ENCODE data around the gene SNRPD3.
"Not testable (repeated sequence)": the region's sequence is repeated elsewhere in the genome, so short reads cannot be mapped to it uniquely, and the experiment has no call there.

SNRPD3 gene

DNA sequence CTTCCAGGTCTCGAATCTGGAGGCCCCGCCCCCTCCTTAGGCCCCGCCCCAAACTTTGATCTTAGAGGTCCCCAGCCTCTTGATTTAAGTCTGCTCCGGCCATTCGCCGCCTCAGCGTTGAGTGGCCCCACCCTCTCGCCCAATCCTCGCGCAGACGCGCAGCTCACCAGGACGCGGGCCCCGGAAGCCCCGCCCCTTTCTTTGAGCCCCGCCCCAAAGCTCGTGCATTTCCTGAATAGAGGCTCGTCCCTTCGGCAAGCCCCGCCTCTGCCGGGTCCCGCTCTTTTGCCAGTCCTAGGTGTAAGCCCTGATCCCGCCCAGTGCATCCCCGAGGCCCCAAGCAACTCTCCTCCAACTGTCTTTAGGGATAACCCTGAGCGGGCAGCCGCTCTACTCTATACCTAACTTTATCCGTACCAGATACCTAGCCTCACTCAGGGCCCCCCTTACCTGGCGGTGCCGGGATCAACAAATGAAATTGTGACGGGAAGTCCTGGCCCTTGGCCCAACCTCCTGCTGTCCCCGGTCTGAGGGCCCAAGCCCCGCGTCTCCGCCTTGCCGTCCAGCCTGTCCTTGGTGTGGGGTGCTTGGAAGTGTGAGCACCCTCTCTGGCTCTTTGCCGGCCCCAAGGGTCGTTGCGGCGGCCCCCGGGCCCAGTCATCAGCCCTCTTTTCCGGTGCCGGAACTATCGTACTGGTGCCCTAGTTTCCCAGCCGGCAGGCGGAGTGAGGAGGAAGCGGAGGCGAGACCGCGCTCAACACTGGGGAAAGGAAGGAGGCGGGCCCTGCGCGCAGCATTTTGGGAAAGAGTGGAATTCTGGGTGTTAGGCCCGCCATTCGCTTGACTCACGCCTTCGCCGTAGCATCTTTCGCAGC lies at the start of gene SNRPD3:
SNRPD3 (plus strand) TSS at position 835 of the 875 bp plus-strand sequence. CDS start 1,676 bp downstream, outside the sequence.
- peak; percentile 99 for DNase-seq

DNA sequence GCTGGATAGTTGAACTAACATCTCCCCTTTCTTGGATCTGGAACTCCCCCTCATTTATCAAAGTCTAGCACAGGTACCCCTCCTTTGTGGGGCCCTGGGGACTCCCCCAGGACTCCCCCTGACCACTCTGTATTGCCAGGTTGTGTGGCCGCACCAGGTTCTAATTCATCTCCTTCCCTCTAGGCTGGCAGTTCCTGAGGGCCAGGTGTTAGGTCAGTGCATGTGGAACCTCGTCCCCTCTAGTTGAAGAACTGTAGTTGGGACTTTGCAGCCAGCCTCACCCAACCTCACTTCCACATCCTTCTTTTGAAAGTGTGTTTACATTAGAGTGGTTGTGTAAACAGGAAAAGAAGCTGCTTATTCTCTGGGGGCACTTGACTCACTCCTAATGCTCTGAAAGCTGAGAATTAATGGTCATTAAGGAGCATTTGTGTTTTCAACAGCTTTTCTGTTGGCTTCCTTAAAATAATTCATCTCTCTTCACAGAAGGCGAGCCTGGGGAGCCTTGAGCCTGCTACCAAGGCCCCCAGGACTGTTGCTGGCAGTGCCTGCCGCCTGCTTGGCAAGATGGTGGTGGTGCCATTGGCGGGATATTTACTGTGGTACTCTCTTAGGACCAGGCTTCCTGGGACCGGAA lies 48.9 kb upstream of the SNRPD3 start:
- DNase-seq, result no peak

DNA sequence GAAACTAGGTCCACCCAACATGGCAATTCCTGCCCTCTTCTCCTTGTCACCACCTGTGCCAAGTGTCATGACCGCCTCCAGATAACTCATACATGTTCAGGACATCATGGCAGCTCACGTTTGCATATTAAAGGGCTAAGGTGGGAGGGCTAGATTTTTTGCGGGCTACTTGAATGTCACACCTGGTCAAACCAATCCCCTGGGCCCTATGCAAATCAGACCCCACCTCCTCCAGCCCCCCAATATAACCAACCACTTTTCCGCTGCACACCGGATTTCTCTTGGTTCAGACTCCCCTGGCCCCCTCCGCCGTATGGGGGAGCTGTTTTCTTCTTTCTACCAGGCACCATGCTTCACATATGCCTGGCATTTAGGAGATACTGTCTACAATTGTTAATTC lies 48.1 kb upstream of the SNRPD3 start:
- DNase-seq, result no peak

DNA sequence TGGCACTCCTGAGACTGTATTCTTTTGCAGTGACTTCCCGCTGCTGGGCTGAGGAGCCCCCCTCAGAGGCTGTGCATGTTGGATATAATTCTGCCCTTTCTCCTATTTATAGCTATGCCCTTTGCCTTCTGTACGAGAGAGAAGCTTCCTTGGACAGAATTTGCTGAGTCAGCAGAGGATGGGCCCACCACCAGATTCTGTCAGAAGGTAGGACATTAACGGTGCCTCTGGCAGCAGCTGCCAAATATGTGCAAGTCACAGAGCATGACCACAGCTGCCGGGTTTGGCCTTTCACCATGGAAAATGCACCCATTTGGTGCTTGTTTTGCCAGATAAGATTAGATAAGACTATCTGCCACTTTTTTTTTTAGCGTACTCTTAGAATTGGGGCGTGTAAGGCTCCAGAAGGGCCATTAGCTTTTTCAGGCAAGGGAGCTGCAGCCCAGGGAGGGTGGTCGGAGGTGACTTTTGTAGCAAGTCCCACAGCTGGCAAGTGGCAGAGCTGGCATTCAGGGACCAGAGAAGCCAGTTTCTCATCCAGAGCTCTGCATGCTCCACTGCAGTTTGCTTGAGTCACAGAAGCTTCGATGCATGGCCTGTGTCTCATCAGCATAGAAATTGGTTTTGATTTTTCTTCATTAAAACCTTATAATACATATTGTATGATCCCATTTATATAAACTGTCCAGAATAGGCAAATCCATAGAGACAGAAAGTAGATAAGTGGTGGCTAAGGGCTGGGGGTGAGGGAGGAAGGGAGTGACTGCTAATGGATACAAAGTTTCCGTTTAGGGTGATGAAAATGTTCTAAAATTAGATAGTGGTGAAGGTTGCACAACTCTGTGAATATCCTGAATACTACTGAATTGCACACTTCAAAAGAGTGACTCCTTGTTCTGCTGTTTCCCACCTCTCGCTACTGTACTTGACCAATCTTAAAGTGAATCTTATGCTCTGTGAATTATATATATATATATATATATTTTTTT lies 44.9 kb upstream of the SNRPD3 start:
- DNase-seq, result no peak

DNA sequence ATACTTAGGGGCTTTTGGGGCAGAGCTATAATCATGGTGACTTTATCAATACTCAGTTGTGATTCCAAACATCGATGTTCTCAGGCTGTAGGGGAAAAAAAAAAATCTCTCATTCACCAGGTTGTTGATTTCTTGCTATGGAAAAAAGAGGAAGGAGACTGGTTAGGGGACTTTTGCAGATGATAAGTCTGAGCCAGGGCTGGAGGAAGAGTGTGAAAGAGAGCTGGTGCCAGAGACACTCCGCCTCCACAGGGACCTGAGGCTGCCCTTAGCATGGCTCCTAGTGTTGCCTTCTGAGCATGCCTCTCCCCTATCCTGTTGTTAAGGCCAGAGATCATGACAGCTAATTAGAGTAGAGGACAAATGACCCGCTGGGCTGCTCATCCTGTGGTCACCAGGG lies 43.8 kb upstream of the SNRPD3 start:
- no peak for DNase-seq

DNA sequence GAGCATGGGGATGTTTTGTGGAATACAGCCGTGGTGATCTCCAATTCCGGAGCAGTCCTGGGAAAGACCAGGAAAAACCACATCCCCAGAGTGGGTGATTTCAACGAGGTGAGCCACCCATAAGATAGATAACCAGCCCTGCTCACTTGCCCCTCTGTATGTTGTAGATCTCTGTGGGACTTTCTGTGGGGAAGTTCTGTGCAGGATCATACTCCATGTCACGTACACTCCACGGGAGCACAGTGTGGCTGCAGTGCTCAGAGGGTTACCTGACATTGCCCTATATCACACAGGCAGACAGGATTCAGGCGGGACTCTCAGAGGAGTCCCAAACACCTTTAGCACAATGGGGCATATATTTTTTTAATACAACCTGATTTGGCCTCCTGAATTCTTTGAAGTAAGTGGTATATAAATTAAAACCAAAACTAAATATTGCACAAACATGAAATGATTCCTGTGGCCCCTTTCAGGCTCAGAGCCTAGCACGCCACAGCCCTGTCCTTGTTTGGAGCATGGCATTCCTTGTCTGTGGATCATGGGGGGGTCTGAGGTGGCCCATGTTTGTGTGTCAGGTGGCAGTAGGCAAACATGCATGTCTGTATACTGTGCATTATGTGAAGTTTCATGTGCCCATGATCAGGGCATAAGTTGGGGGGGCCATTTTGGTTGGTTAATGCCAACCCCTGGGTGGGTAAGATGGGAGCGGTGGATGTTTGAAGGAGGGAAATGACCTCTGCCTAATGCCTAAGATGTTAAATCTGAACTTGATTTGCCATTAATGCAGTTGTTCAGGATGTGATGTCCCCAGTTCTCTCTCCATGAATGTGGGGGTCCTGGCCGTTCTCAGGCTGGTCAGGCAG lies 42.2 kb upstream of the SNRPD3 start:
- DNase-seq, result no peak

DNA sequence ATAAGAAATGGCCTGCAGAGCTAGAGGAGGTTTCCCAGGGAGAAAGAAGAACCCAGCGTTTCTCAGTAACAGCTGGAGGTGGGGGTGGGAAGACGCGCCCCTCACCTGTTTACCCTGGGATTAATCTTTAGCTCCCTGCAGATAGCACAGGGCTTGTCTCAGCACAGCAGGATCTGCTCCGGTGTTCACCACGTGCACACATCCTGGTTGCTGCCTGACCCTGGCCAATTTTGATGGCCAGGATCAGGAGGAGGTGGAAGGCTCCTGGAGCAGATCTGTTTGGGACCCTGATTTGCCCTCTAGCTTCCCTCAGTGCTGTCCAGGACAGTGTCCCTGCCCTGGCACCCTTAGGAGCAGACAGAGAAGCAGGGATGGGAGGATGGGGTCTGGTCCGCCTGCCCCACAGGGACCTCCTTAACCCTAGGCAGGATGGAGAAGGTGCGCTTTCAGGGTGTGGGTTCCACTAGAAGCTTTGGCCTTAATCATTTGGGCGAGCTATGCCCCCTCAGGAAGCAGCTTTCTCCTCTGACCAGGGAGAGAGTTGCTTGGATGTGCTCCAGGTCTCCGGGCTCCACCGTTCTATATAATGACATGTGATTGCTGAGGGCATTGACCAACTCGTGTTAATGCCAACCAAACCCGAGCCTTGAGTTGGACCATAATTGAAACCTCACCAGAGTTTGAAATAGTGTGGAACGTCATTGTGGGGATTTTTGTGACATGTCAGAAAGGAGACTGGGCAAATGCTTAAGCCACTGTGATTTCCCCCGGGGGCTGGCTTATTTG lies 41.4 kb upstream of the SNRPD3 start:
- DNase-seq, result no peak

DNA sequence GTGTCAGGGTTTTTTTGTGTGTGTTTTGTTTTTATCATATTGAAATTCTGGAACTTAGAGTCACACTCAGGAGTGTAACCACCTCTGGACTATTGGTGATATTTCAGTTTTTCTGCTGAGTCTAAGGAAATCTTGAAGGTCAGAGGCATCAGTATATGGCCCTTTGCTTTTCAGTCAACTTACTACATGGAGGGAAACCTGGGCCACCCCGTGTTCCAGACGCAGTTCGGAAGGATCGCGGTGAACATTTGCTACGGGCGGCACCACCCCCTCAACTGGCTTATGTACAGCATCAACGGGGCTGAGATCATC lies 40.8 kb upstream of the SNRPD3 start:
- no peak for DNase-seq

DNA sequence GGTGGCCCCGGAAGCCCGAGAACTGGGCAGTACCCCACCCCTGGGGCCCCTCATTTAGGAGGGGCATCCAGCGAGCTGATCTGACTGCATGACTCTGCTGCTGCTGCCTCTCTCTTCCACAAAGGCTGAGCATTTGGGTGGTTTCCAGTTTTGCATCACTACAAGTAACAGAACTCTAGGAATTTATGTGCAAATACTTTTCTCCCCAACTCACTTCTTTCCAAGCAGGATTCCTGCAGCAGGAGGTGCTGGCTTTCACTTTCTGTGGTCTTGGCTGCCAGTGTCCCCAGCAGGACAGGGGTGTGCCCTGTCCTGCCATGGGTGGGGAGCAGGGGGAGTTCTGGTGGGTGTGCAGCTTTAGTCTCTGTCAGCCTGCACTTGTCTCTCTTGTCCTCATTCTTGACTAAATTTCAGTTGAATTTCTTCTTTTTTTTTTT lies 39.5 kb upstream of the SNRPD3 start:
- DNase-seq, result no peak

DNA sequence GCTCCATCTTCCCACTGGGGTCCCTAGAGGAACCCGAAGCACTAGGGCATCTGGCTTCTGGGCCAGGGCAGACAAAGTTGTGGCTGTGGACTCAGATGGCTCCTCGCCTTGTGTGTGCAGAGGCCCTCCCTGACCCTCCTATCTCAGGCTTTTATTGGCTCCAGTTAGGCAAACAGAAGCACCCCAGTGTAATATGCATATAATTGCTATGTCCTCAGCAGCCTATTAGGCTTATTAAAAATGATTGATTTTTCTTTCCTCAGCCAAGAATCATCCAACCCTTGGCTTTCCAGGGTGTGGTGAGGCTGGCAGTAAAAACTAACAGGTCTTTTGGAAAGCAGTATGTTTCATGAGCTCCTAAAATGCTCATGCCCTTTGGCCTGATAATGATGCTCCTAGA lies 38.4 kb upstream of the SNRPD3 start:
- DNase-seq, result no peak

DNA sequence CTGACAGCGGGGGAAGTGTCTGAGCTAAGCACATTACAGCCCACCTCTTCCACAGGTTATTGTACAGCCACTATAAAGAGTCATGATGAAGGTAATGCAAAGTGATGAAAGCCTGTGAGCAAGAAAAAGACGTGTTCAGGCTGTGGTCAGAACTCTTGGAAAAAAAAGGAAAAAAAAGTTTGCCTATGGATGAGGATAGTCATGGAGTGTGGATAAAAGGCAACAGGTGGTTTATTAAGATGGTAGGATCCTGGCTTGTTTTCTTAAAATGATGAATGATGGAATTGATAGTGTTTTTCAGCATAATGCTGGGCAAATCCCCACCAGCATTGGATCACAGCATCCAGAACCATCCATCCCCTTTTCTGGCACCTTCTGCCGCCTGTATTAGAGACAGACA lies 37.6 kb upstream of the SNRPD3 start:
- no peak for DNase-seq

DNA sequence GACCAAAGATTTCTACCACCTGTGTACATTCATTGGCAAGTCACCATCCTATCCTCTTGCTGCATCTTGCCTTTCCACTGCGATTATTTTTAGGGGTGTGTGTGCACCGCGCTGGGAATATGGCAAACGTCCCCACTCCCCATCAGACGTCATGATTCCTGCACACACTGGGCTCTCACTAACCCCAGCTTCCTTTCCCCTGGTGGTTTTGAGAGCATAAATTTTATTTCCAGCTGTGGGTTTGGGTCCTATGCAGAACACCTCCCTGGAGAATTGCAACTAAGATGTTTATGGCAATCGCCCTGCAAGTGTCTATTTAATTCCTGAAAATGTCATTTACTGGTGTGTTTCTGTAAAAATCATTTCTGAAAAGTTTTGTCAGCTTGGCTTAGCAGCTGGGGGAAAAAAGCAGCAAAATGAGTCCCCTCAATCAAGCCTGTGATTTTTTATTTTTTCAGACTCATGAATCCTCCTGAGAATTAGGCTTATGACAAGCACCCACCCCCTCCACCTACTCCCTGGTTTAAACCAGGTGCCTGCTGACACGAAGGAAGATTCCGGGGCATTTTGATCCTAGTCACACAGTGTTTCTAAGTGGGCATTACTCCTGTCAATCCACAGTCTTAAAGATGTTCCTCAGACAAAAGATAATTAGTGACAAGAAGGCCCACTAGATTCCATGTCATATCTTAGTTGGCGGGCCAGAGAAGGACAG lies 36.9 kb upstream of the SNRPD3 start:
- no peak for DNase-seq

DNA sequence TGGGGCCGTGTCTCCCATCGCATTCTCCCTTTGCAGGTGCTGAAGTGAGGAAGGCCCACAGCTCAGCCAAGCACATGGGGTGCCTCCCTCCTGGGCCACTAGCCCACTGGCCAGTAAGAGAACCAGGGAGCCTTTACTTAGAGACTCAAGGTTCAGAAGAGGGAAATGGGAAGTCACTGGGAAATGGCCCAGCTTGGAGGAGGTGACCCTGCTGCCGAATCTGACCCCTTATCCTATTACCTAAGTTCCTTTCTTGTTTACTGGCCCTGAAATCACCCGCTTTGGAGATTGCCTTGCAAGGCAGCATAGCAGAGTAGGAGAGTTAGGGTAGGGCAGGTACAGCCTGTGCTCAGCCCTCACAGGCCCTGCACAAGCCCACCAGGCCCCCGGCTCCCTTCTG lies 36.3 kb upstream of the SNRPD3 start:
- no peak for DNase-seq

DNA sequence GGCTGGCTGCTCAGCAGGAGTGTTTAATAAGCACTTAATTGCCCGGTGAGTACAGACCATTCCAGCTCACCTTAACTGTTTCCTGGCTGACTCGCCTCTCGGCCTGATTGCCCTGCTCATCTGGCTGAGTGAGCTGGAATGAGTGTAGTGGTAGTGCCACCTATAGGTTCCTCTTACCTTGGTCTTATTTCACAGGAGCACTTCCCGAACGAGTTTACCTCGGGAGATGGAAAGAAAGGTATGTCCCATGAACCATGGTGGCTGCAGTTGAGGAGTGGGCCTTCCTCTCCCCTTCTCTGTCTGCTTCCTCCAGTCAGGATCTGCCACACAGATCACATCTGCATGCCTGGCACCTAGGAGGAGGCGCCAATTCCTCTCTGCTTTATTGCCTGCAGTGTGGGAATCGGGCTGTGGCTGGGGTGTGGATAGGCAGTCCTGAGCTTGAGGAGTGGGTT lies 34.0 kb upstream of the SNRPD3 start:
- peak; percentile 23 for DNase-seq

DNA sequence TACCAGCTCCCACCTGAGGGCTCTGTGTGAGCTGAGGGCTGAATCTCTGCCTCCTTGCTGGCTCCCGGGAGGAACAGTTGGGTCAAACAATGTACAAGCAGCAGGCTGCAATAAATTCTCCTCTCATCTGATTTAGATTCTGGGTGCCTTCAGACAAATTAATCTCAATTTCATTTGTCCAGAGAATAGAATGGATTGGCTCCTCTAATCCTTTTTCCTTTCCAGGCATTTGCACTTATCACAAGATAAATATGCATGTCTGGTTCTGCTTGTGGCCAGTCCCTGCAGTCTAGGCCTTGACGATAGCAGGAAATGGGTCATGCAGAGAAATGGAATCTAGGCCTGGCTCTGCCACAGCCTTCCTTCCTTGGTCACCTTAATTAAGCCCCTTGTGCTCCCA lies 31.9 kb upstream of the SNRPD3 start:
- no peak for DNase-seq

DNA sequence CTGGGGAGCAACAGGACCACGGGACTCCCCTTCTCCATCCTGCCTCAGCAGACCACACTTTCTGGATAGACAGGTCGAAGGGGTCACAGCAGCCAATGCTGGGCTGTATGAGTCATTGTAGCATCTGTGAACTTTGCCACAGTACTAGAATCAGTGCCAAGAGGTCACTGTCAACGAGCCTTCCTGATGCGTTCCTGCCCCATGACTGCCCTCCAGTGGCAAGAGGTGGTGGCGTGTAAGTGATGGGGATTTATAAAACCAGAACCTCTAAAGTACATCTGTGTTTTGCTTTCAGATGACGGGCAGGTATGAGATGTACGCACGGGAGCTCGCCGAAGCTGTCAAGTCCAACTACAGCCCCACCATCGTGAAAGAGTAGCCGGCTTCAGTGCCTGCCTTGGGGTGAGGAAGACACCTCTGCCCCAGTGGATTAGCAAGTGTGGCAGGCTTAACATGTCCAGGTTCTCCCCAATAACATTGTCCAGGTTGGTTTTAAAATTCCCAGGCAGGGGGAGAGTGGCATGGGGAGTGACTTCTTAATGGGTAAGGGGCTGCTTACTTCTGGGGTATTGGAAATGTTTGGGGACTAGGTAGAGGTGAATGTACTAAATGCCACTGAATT lies 30.3 kb upstream of the SNRPD3 start:
- peak; percentile 82 for DNase-seq

DNA sequence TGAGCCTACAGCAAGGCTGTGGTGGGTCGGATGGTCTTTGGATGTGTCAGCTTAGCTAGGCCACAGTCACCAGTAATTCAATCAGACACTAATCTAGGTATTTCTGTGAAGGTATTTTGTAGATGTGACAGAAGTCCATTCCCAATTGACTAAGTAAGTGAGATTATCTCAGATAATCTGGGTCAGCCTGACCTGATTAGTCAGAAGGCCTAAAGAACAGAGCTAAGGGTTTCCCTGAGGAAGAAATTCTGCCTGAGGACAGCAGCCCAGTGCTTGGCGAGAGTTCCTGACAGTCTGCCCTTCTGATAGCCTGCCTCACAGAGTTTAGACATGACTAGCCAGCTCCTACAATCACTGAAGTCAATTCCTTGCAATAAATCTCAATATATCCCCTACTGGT lies 29.6 kb upstream of the SNRPD3 start:
- DNase-seq, result no peak

DNA sequence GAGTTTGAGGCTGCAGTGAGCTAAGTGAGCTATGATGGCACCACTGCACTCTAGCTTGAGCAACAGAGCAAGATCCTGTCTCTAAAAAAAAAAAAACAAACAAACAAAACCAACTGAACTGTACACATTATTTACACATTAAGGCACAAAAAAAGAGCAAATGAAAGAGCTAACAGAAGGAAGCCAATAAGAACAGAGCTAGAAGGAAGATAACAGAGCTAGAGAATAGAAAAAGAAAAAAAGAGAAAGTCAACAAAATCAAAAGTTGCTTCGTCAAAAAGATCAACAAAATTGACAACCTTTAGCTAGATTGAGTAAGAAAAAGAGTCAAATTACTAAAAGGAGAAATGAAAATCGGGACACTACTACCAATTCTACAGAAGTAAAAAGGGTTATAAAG lies 25.9 kb upstream of the SNRPD3 start:
- DNase-seq, result no peak

DNA sequence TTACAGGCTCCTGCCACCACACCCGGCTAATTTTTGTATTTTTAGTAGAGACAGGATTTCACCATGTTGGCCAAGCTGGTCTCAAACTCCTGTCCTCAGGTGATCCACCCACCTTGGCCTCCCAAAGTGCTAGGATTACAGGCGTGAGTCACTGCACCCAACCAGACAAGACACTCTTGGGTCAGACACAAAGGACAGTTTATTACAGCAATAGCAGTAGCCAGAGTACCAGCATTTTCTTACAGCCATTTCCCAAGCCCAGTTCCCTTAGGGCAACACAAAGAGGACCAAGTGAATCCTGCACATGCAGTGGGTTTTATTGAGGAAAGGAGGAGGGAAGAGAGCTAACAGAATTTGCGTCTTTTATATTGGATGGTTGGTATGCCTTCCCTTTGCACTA lies 24.8 kb upstream of the SNRPD3 start:
- DNase-seq, result not testable (repeated sequence)

DNA sequence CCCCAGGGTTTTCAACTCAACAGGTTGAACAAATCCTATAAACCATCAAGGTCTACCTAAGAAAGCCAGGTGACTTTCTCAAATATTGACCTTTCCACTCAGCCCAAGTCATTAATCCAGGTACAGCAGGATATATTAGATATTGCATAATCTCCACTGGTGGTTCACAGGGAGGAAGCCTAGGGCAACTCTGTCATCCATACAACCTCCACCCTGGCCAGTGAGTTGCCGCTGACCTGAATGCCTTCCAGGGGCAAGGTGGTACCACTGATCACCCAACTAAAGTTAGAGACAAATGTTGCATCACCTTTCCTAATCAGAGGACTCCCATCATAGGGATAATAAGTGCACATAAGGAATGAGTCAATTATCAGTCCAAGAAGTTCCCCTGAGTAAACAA lies 23.7 kb upstream of the SNRPD3 start:
- no peak for DNase-seq
